Ascending aorta (tissue), 2 donors: ENCODE measurements around the gene VIT. TPM values are rescaled to one million over a fixed set of nuclear protein-coding genes. Genes with fewer than 3 reads are reported as not detected.
A peak's percentile ranks its signal among the peaks of the same experiment; 100 is the strongest.

ENCODE experiments used
- DNase-seq, 2 donors: peaks; one replicate each; pipeline ENCODE4 v3.0.0-alpha.2; 2019; ENCODE audit warnings: low spot score in 2 of 2
- H3K27ac ChIP-seq, 2 donors: fragments of 200-600 bp; sonication (generic); one replicate each; pipeline ENCODE4 v1.5.1; 2016 to 2017; ENCODE audit warnings: mild to moderate bottlenecking in 1 of 2
- H3K27me3 ChIP-seq: fragments of 200-600 bp; sonication (generic); one replicate; pipeline ENCODE4 v1.5.1; 2017
- H3K36me3 ChIP-seq, 2 donors: fragments of 200-600 bp; sonication (generic); one replicate each; pipeline ENCODE4 v1.5.1; 2016
- H3K4me1 ChIP-seq, 2 donors: fragments of 200-600 bp; sonication (generic); one replicate each; pipeline ENCODE4 v1.5.1; 2016 to 2017; ENCODE audit warnings: mild to moderate bottlenecking in 1 of 2
- H3K4me3 ChIP-seq, 2 donors: fragments of 200-600 bp; sonication (generic); one replicate each; pipeline ENCODE4 v1.5.1; 2016 to 2017; ENCODE audit warnings: mild to moderate bottlenecking in 1 of 2
- H3K9me3 ChIP-seq, 2 donors: fragments of 200-600 bp; sonication (generic); one replicate each; pipeline ENCODE4 v1.5.1; 2016
- CTCF ChIP-seq, 3 experiments: fragments of 200-600 bp in 2 of 3; fragments of 450-650 bp in 1 of 3; sonication (generic) in 2 of 3; IDR thresholded peaks; one replicate each; pipeline ENCODE4 v1.5.1; 2016 to 2019; ENCODE audit warnings: antibody characterized with exemption in 3 of 3, mild to moderate bottlenecking in 1 of 3, moderate library complexity in 1 of 3
- intact Hi-C: fragments of 100-400 bp; cut with DNase I; formaldehyde crosslinking; loops from one replicate; pipeline ENCODE4 v1.15.1; 2023
- total RNA-seq: library from RNA; depleted of rRNA; stranded (reverse); fragments of >200 nt; gene quantifications from one replicate; pipeline ENCODE4 v1.1.0, GENCODE V29; 2016

VIT gene
- total RNA-seq, 1 donor from 2014 or later, result 8.1 TPM

- Histone ChIP-seq H3K9me3 (no peaks in the 10 kb centered on the region), H3K36me3 (no peaks in the 10 kb centered on the region), H3K4me1 (no peaks in the 10 kb centered on the region), H3K27me3 (no peaks in the 10 kb centered on the region), H3K4me3 (peak overlapping the region in 1 of 2 donors; percentile 31), H3K27ac (no peak overlapping the region)
- intact Hi-C loops, result no loop called here
- TF ChIP-seq CTCF (IDR thresholded peaks at IDR 0.05), result no peak
- no peak for DNase-seq
Observed at GRCh38 chr2:36779462-36779861, 83.0 kb downstream of the VIT start.

GRCh38 chr2:36780231-36780839 is 83.8 kb downstream of the VIT start:
- TF ChIP-seq CTCF (IDR thresholded peaks at IDR 0.05), result peak; percentile 48 to 82 (median 80)
- H3K4me3 ChIP-seq, result peak overlapping the region; percentile 31 to 51
- no peaks in the 10 kb centered on the region for H3K36me3 ChIP-seq
- DNase-seq, result no peak
- no peaks in the 10 kb centered on the region for H3K4me1 ChIP-seq
- no peak overlapping the region for H3K27ac ChIP-seq
- no peaks in the 10 kb centered on the region for H3K27me3 ChIP-seq
- H3K9me3 ChIP-seq, result no peaks in the 10 kb centered on the region
- intact Hi-C loops, result loop anchor here (5.0 to 10.0 kb wide), 3 partner anchors 134 to 428 kb away; no protein-coding TSS in a partner anchor

- Histone ChIP-seq H3K9me3 (no peaks in the 10 kb centered on the region), H3K4me1 (no peaks in the 10 kb centered on the region), H3K27ac (no peak overlapping the region), H3K36me3 (no peaks in the 10 kb centered on the region), H3K4me3 (no peak overlapping the region), H3K27me3 (no peaks in the 10 kb centered on the region)
- no peak for TF ChIP-seq CTCF (IDR thresholded peaks at IDR 0.05)
- intact Hi-C loops, result loop anchor here (5.0 to 10.0 kb wide), 3 partner anchors 133 to 430 kb away; no protein-coding TSS in a partner anchor
- DNase-seq, result no peak
Observed at GRCh38 chr2:36781907-36782720, 85.6 kb downstream of the VIT start.

- no peaks in the 10 kb centered on the region for H3K27me3 ChIP-seq
- no peak for TF ChIP-seq CTCF (IDR thresholded peaks at IDR 0.05)
- no peaks in the 10 kb centered on the region for H3K36me3 ChIP-seq
- no peak overlapping the region for H3K27ac ChIP-seq
- no peak overlapping the region for H3K4me3 ChIP-seq
- no peaks in the 10 kb centered on the region for H3K4me1 ChIP-seq
- no peak for DNase-seq
- intact Hi-C loops, result loop anchor here (5.0 to 10.0 kb wide), 3 partner anchors 132 to 431 kb away; no protein-coding TSS in a partner anchor
- no peaks in the 10 kb centered on the region for H3K9me3 ChIP-seq
Observed at GRCh38 chr2:36783246-36783645, 86.7 kb downstream of the VIT start.

GRCh38 chr2:36785179-36785795 is 88.8 kb downstream of the VIT start:
- Histone ChIP-seq H3K4me3 (no peak overlapping the region), H3K27me3 (no peaks in the 10 kb centered on the region), H3K9me3 (no peaks in the 10 kb centered on the region), H3K36me3 (no peaks in the 10 kb centered on the region), H3K4me1 (no peaks in the 10 kb centered on the region), H3K27ac (no peak overlapping the region)
- peak in 1 of 2 donors; percentile 69 for DNase-seq
- TF ChIP-seq CTCF (IDR thresholded peaks at IDR 0.05), result peak; percentile 58 to 94 (median 88)
- intact Hi-C loops, result loop anchor here (10.0 kb wide), 2 partner anchors 130 to 220 kb away; no protein-coding TSS in a partner anchor
